ES-I3 (cell line): ENCODE results near the gene CLEC4D.
"Not testable (repeated sequence)": the region's sequence is repeated elsewhere in the genome, so short reads cannot be mapped to it uniquely, and the experiment has no call there.

ENCODE experiments used
- H3K36me3 ChIP-seq: 2 replicates; pipeline ENCODE4 v1.6.1; 2013; ENCODE audit warnings: mild to moderate bottlenecking, low read length, control low read depth, moderate library complexity; ENCODE audit not compliant: insufficient read depth
- H3K4me1 ChIP-seq: 2 replicates; pipeline ENCODE4 v1.6.1; 2013; ENCODE audit warnings: mild to moderate bottlenecking, control low read depth, low read length; ENCODE audit not compliant: insufficient read depth
- H3K9ac ChIP-seq: 2 replicates; pipeline ENCODE4 v1.6.1; 2013; ENCODE audit warnings: low read depth, mild to moderate bottlenecking, low read length, moderate library complexity
- H3K9me3 ChIP-seq: 2 replicates; pipeline ENCODE4 v1.6.1; 2013; ENCODE audit warnings: mild to moderate bottlenecking, low read length, moderate library complexity; ENCODE audit not compliant: control insufficient read depth, insufficient read depth

The CLEC4D gene

DNA sequence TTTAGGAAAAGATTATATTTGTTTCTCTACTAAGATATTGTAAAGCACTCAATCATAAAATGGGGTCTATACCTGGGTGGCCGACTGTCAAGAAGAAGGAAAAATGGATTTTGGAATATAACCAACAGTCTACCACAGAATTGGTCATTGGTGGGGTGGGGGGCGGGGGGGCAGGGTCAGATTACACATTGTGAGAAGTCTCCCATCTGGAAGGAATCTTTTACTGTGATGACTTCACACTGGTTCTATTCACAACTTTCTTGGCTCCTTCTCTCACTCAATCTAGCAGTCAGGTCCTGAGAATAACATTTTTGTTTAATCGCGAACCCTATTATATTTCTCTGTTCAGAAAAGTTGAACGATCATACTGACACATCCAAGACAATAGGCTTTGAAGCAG lies 36.1 kb downstream of the CLEC4D start:
- no peak overlapping the region for H3K9ac ChIP-seq
- H3K9me3 ChIP-seq: no peaks in the 10 kb centered on the region
- 0 out of 2 replicates have a peak, but pooled peaks cover 4% of the 10 kb centered on the region for H3K4me1 ChIP-seq
- H3K36me3 ChIP-seq: no peaks in the 10 kb centered on the region

- H3K9ac ChIP-seq: no peak overlapping the region
Observed at GRCh38 chr12:8553088-8553627, 39.9 kb downstream of the CLEC4D start.

DNA sequence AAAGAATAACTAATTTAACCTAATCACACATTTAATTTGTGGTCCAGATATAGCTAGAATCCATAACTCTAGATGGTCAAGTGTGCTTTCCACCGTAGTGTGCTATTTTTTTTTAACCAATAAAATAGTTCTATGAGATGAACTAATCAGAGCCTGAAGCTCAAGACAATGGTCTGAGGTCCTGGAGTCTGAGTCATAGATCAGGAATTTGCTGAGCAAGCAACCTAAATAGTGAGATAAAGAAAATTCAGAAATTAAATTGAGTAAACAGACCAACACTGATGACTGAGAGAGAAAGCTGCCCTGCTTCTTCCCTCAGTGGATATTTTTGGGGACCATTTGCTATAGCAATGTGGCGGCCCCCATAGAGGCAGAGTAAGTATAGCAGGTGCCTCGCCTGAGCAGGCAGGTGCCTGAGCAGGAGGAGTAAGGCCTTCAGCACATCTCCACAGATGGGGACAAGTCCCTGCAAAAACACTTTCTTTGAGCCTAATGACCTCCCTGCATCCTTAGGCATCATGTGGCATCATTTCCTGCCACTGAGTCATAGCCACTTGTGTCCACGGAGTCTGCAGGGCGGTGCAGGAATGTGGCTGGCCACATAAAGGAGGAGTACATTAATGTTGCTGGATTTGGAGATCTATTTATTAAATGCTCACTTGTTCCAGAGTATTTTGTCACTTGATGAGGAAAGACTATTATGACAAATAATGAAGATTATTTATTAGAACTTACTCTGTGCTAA lies 41.3 kb downstream of the CLEC4D start:
- Histone ChIP-seq H3K4me1 (no peaks in the 10 kb centered on the region), H3K9me3 (no peaks in the 10 kb centered on the region), H3K36me3 (no peaks in the 10 kb centered on the region), H3K9ac (no peak overlapping the region)

More at GRCh38 chr12:8553088-8553627, 39.9 kb downstream of the CLEC4D start:
- H3K9me3 ChIP-seq: no peaks in the 10 kb centered on the region
- no peaks in the 10 kb centered on the region for H3K36me3 ChIP-seq
- H3K4me1 ChIP-seq: no peaks in the 10 kb centered on the region

- H3K9me3 ChIP-seq: no peaks in the 10 kb centered on the region
- H3K36me3 ChIP-seq: no peaks in the 10 kb centered on the region
- no peak overlapping the region for H3K9ac ChIP-seq
- no peaks in the 10 kb centered on the region for H3K4me1 ChIP-seq
Observed at GRCh38 chr12:8556531-8557097, 43.3 kb downstream of the CLEC4D start.

DNA sequence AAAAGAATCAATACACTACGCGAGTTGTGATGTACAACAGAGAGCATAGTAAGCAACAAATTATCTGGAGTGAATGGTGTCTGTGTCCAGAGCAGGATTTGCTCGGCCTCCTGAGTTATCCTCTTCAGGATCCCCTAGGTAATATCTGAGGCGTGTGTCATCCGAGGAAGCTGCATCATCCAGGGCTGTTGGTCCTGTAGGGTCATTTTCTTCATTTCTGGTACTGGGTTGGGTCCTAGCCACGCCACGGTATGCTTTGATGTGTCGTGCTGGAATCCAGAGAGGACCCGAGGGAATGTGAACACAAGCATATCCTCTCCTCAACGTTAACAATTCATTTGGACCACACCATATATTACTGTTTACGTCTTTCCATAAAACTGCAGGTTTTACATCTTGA lies 46.4 kb downstream of the CLEC4D start:
- Histone ChIP-seq H3K9ac (no peak overlapping the region), H3K36me3 (no peaks in the 10 kb centered on the region), H3K4me1 (no peaks in the 10 kb centered on the region), H3K9me3 (no peaks in the 10 kb centered on the region)

DNA sequence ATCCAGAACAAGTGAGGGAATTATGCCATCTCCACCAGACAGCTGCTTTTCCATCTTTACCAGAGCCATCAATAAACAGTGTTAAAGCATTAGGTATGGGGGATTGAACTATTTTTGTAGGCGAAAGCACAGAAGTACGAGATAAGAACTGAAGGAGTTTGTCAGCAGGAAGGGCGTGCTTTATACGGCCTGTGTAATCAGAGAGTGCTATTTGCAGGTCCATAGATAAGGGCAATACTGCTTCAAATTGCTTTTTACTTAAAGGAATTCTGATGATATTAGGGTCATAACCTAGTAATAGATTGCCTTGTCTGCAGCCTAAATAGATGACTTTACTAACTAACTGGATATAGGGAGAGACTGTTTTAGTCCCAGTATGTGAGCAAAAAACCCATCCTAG lies 47.7 kb downstream of the CLEC4D start:
- no peak overlapping the region for H3K9ac ChIP-seq
- H3K36me3 ChIP-seq: no peaks in the 10 kb centered on the region
- H3K9me3 ChIP-seq: no peaks in the 10 kb centered on the region
- no peaks in the 10 kb centered on the region for H3K4me1 ChIP-seq

- Histone ChIP-seq H3K9me3 (no peaks in the 10 kb centered on the region), H3K9ac (no peak overlapping the region), H3K4me1 (no peaks in the 10 kb centered on the region), H3K36me3 (no peaks in the 10 kb centered on the region)
Observed at GRCh38 chr12:8562310-8562709, 49.0 kb downstream of the CLEC4D start.

DNA sequence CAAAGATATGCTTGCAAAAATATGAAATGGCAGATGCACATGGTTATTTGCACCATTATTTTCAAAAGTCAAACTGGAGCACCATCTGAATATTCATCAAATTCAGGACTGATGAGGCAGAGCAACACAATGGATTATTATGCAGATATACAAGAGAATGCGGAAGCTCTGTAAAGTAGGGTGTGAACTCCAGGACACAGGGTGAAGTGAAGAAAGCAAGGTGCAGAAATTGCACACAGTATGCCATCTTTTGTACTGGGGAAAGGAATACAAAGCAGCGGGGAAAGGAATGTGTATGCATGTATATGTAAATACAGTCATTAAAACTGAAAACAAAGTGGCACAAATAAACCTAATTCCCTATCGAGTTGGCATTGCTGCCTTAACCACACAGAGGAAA lies 50.1 kb downstream of the CLEC4D start:
- Histone ChIP-seq H3K36me3 (no peaks in the 10 kb centered on the region), H3K9ac (no peak overlapping the region), H3K4me1 (no peaks in the 10 kb centered on the region), H3K9me3 (no peaks in the 10 kb centered on the region)

GRCh38 chr12:8564656-8565055 lies 51.4 kb downstream of the CLEC4D start:
- H3K9ac ChIP-seq: no peak overlapping the region

DNA sequence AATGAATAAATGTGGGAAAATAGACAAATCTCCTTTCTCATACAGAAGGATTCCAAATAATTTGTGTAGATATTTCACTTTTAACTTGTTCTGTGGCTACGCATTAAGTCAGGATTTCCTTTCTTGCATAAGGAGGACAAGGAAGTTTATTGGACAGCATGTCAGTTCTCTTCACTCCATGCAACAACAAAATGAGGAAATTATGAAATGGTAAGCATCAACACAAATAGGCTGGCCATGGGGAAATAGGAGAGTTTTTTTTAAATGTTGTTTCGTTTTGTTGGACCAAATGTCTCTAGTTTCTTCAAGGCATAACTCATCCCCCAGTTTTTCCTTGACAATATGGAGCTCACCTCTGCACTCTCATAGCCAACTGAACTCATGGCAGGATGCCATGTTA lies 52.7 kb downstream of the CLEC4D start:
- not testable (repeated sequence) for H3K9me3 ChIP-seq, H3K4me1 ChIP-seq, H3K36me3 ChIP-seq, H3K9ac ChIP-seq

More at GRCh38 chr12:8564656-8565055, 51.4 kb downstream of the CLEC4D start:
- Histone ChIP-seq H3K9me3 (no peaks in the 10 kb centered on the region), H3K36me3 (no peaks in the 10 kb centered on the region), H3K4me1 (no peaks in the 10 kb centered on the region)

GRCh38 chr12:8566525-8566924 lies 53.2 kb downstream of the CLEC4D start:
- Histone ChIP-seq H3K36me3 (no peaks in the 10 kb centered on the region), H3K4me1 (no peaks in the 10 kb centered on the region), H3K9me3 (no peaks in the 10 kb centered on the region), H3K9ac (no peak overlapping the region)
